HG02588 (cell line): ENCODE measurements around the gene PROSER2.
"Not testable (repeated sequence)": the region's sequence is repeated elsewhere in the genome, so short reads cannot be mapped to it uniquely, and the experiment has no call there.

Experiments
- ATAC-seq: cut with Tn5 transposase; IDR thresholded peaks from one replicate; pipeline ENCODE4 v1.9.1; 2021; ENCODE audit warnings: mild to moderate bottlenecking, moderate library complexity; ENCODE audit not compliant: unreplicated experiment

Gene PROSER2

GRCh38 chr10:11835061-11835460 is 11.9 kb downstream of the PROSER2 start:
- no peak for ATAC-seq

DNA sequence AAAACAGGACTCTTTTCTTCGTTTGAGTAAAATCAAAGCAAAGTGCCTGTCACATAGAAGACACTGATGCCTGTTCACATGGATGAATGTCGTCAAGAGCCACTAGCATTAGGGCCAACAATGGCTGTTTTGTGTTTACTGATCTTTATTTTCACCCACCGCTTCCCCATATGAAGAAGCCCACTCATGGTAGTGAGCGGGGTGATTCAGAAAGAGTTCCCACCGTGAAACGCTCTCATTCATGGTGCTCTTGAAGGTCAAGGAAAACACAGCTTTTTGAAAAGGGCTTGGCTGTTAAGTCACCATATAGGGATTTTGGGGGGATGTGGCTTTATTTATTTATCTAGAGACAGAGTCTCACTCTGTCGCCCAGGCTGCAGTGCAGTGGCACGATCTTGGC is 12.5 kb downstream of the PROSER2 start:
- no peak for ATAC-seq

DNA sequence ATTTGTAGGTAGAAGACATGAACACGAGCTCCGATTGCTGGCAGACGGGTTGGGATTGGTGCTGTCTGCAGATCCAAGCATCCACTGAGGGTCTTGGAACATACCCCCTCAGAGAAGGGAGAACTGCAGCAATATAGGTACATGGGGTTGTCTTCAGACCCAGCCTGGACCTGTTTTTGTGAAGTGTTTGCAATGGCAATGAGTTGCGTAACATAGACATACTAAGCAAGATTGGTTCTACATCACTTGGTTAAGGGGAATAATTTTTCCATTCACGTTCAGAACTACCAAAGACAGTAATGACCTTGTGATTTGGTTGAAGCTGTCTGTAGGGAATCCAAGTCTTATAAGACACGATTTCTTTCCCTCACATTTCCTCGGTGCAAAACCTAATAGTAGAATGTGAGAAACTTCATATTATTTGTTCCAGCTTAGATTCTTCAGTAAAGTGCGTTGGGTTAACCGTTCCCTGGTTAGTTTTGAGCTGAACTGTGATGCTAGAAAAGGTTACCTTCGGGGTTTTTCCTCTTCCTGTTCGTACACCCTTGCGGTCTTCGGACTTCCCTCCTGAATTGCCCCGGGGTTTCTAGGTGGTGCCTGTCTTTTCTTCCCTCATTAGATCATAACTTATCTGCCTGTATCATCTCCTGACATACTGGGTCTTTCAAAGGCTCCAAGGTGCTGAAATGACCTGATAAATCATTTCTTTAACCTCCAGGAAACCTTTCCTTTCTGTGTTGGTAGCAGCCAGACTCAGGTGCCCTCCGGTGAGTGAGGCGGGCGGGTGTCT is 14.4 kb downstream of the PROSER2 start:
- no peak for ATAC-seq

DNA sequence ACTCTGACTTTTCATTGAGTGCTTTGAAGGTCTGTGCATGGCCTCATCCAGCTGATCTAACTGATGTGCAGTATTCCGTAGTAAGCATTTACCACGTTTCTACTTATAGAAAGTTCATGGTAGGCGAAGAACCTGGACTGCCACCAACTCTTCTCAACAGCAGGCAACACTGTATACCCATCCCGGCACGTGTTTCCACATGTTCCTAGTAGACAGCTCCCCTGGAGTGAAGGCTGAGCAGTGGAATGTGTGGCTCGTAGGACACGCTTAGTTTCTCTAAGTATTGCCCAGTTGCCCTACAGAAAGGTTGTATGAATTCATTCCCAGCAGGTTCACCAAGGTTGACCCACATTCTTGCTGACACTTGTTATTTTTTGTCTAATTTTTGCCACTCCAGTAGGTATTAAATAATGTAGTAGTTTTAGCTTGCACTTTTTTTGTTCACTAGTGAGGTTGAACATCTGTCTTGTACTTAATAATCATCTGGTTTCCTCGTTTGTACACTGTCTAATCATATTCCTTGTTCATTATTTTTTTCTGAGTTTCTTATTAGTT is 15.2 kb downstream of the PROSER2 start:
- no peak for ATAC-seq

DNA sequence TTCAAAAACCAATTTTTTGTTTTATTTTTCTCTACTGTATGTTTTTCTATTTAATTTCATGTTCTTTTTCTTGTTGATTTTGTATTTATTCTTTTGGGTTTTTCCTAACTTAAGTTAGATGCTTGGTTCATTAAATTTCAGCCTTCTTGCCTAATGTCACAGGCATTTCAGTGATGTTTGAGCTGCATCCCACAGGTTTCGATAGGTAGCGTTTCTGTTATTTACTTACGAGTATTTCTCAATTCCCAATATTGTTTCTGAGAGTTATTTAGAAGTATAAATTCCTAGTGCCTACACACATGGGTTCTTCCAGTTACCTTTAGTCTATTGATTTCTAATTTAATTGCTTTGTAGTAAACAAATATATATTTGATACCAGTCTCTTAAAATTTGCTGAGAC is 18.2 kb downstream of the PROSER2 start:
- ATAC-seq: no peak

- ATAC-seq: no peak
Observed at GRCh38 chr10:11842411-11842810, 19.3 kb downstream of the PROSER2 start.

DNA sequence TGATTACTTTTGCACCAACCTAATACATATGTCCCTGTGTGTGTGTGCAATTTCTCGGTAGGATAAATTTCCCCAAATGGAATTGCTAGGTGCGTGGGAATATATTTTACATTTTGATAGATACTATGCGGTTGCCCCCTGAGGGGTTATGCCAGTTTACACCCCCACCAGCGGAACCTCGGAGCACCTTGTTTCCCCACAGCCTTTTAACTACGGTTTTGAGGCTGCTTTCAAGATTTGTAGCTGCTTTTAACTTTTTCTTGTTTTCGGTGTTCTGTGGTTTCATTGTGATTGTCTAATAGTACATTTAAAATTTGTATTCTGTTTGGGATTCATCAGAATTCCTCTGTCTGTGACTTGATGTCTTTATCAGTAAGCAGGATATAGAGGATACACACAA is 22.0 kb downstream of the PROSER2 start:
- no peak for ATAC-seq

DNA sequence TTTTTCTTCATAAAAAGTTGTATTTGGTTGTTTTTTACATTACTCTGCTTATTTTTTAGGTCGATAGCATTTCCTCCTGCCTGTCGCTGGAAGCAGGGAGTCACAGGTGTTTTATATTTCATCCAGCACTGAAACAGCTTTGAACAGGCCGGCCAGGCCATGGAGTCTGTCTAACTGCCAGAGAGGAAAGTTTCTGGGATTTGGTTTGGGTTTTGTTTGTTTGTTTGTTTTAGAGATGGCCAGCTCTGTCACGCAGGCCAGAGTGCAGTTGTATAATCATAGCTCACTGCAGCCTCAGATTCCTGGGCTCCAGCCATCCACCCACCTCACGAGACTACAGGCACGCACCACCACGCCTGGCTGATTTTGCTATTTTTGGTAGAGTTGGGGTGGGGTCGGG is 23.4 kb downstream of the PROSER2 start:
- ATAC-seq: no peak

GRCh38 chr10:11849277-11849676 is 26.1 kb downstream of the PROSER2 start:
- ATAC-seq: no peak

GRCh38 chr10:11849911-11850310 is 26.8 kb downstream of the PROSER2 start:
- no peak for ATAC-seq

GRCh38 chr10:11851910-11852309 is 28.8 kb downstream of the PROSER2 start:
- no peak for ATAC-seq

GRCh38 chr10:11852637-11853036 is 29.5 kb downstream of the PROSER2 start:
- not testable (repeated sequence) for ATAC-seq

GRCh38 chr10:11853468-11853867 is 30.3 kb downstream of the PROSER2 start:
- no peak for ATAC-seq

DNA sequence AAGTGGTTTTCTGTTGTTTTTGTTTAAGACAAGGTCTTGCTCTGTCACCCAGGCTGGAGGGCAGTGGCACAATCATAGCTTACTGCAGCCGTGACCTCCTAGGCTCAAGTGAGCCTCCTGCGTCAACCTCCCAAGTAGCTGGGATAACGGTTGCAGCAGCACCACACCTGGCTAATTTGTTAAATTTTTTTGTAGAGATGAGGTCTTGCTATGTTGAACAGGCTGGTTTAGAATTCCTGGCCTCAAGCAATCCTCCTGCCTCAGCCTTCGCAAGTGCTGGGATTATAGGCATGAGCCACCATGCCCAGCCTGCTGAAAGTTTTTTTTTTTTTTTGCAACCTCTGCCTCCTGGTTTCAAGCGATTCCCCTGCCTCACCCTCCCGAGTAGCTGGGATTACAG is 31.1 kb downstream of the PROSER2 start:
- ATAC-seq: no peak

DNA sequence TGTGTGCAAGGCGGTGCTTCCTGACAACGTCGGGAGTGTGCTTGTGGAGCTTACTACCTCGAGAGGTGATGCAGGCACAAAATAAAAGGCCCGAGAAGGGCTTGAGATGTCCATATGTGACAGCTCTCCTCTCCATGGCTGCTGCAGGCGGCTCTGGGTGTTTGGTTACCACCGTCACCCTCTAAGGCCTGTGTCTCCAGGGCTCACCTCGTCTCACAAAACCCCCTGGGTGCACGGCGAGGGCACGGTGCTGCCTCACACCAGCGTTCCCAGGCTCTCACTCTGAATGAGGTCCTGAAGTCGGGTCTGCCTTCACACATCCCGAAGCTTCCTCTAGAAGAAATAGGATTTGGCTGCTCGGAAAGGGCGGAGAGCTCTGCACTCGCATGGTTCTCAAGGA is 32.9 kb downstream of the PROSER2 start:
- ATAC-seq: no peak

- ATAC-seq: no peak
Observed at GRCh38 chr10:11856678-11857077, 33.5 kb downstream of the PROSER2 start.

GRCh38 chr10:11858093-11858492 is 34.9 kb downstream of the PROSER2 start:
- no peak for ATAC-seq

DNA sequence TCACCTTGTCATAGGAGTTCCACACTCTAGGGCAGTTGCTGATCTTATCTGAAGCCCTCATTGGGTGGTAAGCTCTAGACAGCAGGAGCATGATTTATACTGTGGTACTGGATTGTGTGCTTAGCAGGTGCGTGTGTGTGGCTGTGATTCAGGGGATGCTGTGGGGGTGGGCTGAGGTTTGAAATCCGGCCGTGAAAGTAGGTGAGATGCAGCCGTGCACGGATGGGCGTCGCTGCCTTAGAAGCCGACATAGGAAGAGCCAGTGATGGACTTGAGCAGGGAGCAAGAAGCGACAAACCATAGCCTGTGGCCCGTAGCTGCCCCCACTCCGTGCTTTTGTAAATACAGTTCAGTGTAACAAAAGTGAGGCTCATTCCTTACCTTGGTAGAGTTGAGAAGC is 38.2 kb downstream of the PROSER2 start:
- no peak for ATAC-seq

GRCh38 chr10:11861811-11862428 is 38.8 kb downstream of the PROSER2 start:
- no peak for ATAC-seq

DNA sequence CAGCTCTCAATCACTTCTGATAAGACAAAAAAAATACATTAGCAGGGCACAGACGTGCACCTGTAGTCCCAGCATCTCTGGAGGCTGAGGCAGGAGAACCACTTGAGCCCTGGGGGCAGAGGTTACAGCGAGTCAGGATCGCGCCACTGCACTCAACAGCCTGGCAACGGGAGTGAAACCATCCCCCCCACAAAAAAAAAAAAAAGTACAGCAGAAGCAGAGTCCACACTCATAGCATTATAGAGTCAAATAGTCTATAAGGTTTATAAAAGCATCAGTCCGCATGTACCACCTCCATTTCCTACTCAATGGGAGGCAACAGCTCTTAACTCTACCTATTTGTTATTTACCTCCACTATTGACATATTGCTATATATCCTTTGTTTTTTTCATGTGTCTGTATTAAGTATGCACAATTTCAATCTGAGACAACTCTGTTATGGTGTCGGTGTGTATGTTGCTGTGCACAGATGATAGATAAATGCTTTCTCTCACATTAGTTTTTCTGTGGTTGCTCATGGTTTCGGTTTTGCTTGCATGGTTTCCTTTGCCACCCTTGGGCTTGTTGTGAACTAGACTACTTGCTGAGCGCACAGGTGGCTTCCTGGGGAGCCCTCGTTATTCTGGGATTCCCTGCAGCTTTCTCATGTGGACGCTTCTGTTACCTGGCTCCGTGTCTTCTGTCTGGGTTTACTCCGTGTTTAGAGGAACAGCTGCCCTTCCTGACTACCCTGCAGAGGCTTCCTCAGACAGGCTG is 40.4 kb downstream of the PROSER2 start:
- peak; percentile 76 for ATAC-seq

- no peak for ATAC-seq
Observed at GRCh38 chr10:11864727-11865126, 41.6 kb downstream of the PROSER2 start.

GRCh38 chr10:11865561-11865960 is 42.4 kb downstream of the PROSER2 start:
- no peak for ATAC-seq
